Measurements from ENCODE around the gene CDYL. TPM values are rescaled to one million over a fixed set of nuclear protein-coding genes. Genes with fewer than 3 reads are reported as not detected.

The CDYL gene
- total RNA-seq, 1 donor from 2014 or later: 53.5 TPM

- H3K27ac ChIP-seq: no peak overlapping the region
- peaks cover 100% of the 10 kb centered on the region for H3K79me2 ChIP-seq (ENCODE audit: low read depth)
- Mint-ChIP-seq H3K27me3 (ENCODE audit: insufficient read depth, low read depth) (no peaks in the 10 kb centered on the region), H3K27ac (no peak overlapping the region), H3K4me1 (no peaks in the 10 kb centered on the region), H3K4me3 (no peak overlapping the region), H3K9me3 (peaks cover 39% of the 10 kb centered on the region), H3K36me3 (peaks cover 13% of the 10 kb centered on the region)
- H3K4me2 ChIP-seq: no peak overlapping the region
- no peak for TF ChIP-seq CTCF (IDR thresholded peaks at IDR 0.05)
- no peak for TF ChIP-seq EZH2phosphoT487 (IDR thresholded peaks at IDR 0.05)
- no peak for TF ChIP-seq EZH2 (IDR thresholded peaks at IDR 0.05)
- DNase-seq (ENCODE audit: low spot score): no peak
- peaks cover 72% of the 10 kb centered on the region for H4K20me1 ChIP-seq (ENCODE audit: low read depth)
- H3K27me3 ChIP-seq: no peaks in the 10 kb centered on the region
- no peak overlapping the region for H3K4me3 ChIP-seq
- H3F3A ChIP-seq (ENCODE audit: low read depth): no peaks in the 10 kb centered on the region
- H2AFZ ChIP-seq (replicated peaks): no peak overlapping the region
- H3K9ac ChIP-seq: no peak overlapping the region
- H3K4me1 ChIP-seq: peaks cover 18% of the 10 kb centered on the region
- no peaks in the 10 kb centered on the region for H3K36me3 ChIP-seq
- no peaks in the 10 kb centered on the region for H3K9me3 ChIP-seq (ENCODE audit: low read depth)
These were observed 96.6 kb downstream of the CDYL start for GRCh38 chr6:4872841-4873240.

- no peaks in the 10 kb centered on the region for H3K36me3 ChIP-seq
- H3K9ac ChIP-seq: no peak overlapping the region
- Mint-ChIP-seq H3K9me3 (peaks cover 41% of the 10 kb centered on the region), H3K4me1 (no peaks in the 10 kb centered on the region), H3K27me3 (ENCODE audit: insufficient read depth, low read depth) (no peaks in the 10 kb centered on the region), H3K27ac (no peak overlapping the region), H3K4me3 (no peak overlapping the region), H3K36me3 (peaks cover 12% of the 10 kb centered on the region)
- H3K79me2 ChIP-seq (ENCODE audit: low read depth): peaks cover 100% of the 10 kb centered on the region
- no peaks in the 10 kb centered on the region for H3K9me3 ChIP-seq (ENCODE audit: low read depth)
- no peaks in the 10 kb centered on the region for H3K27me3 ChIP-seq
- H3K4me2 ChIP-seq: no peak overlapping the region
- H4K20me1 ChIP-seq (ENCODE audit: low read depth): peaks cover 82% of the 10 kb centered on the region
- H3K4me1 ChIP-seq: peaks cover 22% of the 10 kb centered on the region
- no peak overlapping the region for H3K4me3 ChIP-seq
- no peak for TF ChIP-seq EZH2 (IDR thresholded peaks at IDR 0.05)
- no peak for TF ChIP-seq CTCF (IDR thresholded peaks at IDR 0.05)
- TF ChIP-seq EZH2phosphoT487 (IDR thresholded peaks at IDR 0.05): no peak
- no peak overlapping the region for H2AFZ ChIP-seq (replicated peaks)
- no peaks in the 10 kb centered on the region for H3F3A ChIP-seq (ENCODE audit: low read depth)
- DNase-seq (ENCODE audit: low spot score): no peak
- H3K27ac ChIP-seq: no peak overlapping the region
These were observed 97.7 kb downstream of the CDYL start for GRCh38 chr6:4873928-4874327.

- H3K9me3 Mint-ChIP-seq: peaks cover 42% of the 10 kb centered on the region
- Histone ChIP-seq H3K9me3 (ENCODE audit: low read depth) (no peaks in the 10 kb centered on the region), H3K4me1 (peaks cover 10% of the 10 kb centered on the region), H3F3A (ENCODE audit: low read depth) (no peaks in the 10 kb centered on the region), H3K4me2 (no peak overlapping the region), H3K27me3 (no peaks in the 10 kb centered on the region), H3K9ac (no peak overlapping the region), H3K27ac (no peak overlapping the region), H2AFZ (replicated peaks) (no peak overlapping the region), H3K36me3 (no peaks in the 10 kb centered on the region), H3K79me2 (ENCODE audit: low read depth) (peaks cover 100% of the 10 kb centered on the region), H3K4me3 (no peak overlapping the region), H4K20me1 (ENCODE audit: low read depth) (peaks cover 76% of the 10 kb centered on the region)
- H3K27ac Mint-ChIP-seq: no peak overlapping the region
- H3K4me1 Mint-ChIP-seq: no peaks in the 10 kb centered on the region
- no peaks in the 10 kb centered on the region for H3K27me3 Mint-ChIP-seq (ENCODE audit: insufficient read depth, low read depth)
- no peak for TF ChIP-seq EZH2 (IDR thresholded peaks at IDR 0.05)
- TF ChIP-seq EZH2phosphoT487 (IDR thresholded peaks at IDR 0.05): no peak
- no peak for TF ChIP-seq CTCF (IDR thresholded peaks at IDR 0.05)
- DNase-seq (ENCODE audit: low spot score): no peak
- H3K4me3 Mint-ChIP-seq: no peak overlapping the region
- peaks cover 13% of the 10 kb centered on the region for H3K36me3 Mint-ChIP-seq
These were observed 103.6 kb downstream of the CDYL start for GRCh38 chr6:4879741-4880275.

Data from neural progenitor cell (in vitro differentiated cells).